ENCODE measurements around the gene CELA3A. TPM values are rescaled to one million over a fixed set of nuclear protein-coding genes. Genes with fewer than 3 reads are reported as not detected.
A peak's percentile ranks its signal among the peaks of the same experiment; 100 is the strongest.

The CELA3A gene
- total RNA-seq, 2 donors from 2014 or later = 0.56 to 25.0 TPM

- no peaks in the 10 kb centered on the region for H3K27me3 ChIP-seq
- no peak for DNase-seq
- intact Hi-C loops (cut with DNase I) = no loop called here
- no peak overlapping the region for H3K27ac ChIP-seq
- peaks cover 2% of the 10 kb centered on the region for H3K4me1 ChIP-seq
- no peak overlapping the region for H3K9ac ChIP-seq (ENCODE audit: low read depth in 2 of 2, low read length in 2 of 2)
- H3K4me3 ChIP-seq = no peak overlapping the region
- TF ChIP-seq CTCF (IDR thresholded peaks at IDR 0.05) = no peak
- H3K9me3 ChIP-seq = no peaks in the 10 kb centered on the region
- no peaks in the 10 kb centered on the region for H3K36me3 ChIP-seq
Measured at GRCh38 chr1:22038036-22038435, 36.6 kb downstream of the CELA3A start.

- TF ChIP-seq CTCF (IDR thresholded peaks at IDR 0.05) = no peak
- no peaks in the 10 kb centered on the region for H3K9me3 ChIP-seq
- peak; percentile 85 for DNase-seq
- peak overlapping the region; percentile 56 for H3K27ac ChIP-seq
- H3K4me3 ChIP-seq = no peak overlapping the region
- H3K9ac ChIP-seq (ENCODE audit: low read depth in 2 of 2, low read length in 2 of 2) = peak overlapping the region in 1 of 2 donors; percentile 28
- no peaks in the 10 kb centered on the region for H3K27me3 ChIP-seq
- intact Hi-C loops (cut with DNase I) = no loop called here
- H3K4me1 ChIP-seq = peaks cover 2% of the 10 kb centered on the region
- H3K36me3 ChIP-seq = no peaks in the 10 kb centered on the region
Measured at GRCh38 chr1:22039594-22040285, 38.3 kb downstream of the CELA3A start.

- Histone ChIP-seq H3K27me3 (no peaks in the 10 kb centered on the region), H3K27ac (peak overlapping the region; percentile 56), H3K9me3 (no peaks in the 10 kb centered on the region), H3K4me3 (no peak overlapping the region), H3K9ac (ENCODE audit: low read depth in 2 of 2, low read length in 2 of 2) (peak overlapping the region in 1 of 2 donors; percentile 28), H3K4me1 (peaks cover 2% of the 10 kb centered on the region), H3K36me3 (no peaks in the 10 kb centered on the region)
- DNase-seq = no peak
- intact Hi-C loops (cut with DNase I) = no loop called here
- no peak for TF ChIP-seq CTCF (IDR thresholded peaks at IDR 0.05)
Measured at GRCh38 chr1:22040286-22040623, 38.8 kb downstream of the CELA3A start.

- TF ChIP-seq CTCF (IDR thresholded peaks at IDR 0.05) = no peak
Measured at GRCh38 chr1:22041505-22041904, 40.0 kb downstream of the CELA3A start.

GRCh38 chr1:22043198-22043769 lies 41.8 kb downstream of the CELA3A start:
- intact Hi-C loops (cut with DNase I) = no loop called here
- Histone ChIP-seq H3K36me3 (no peaks in the 10 kb centered on the region), H3K9me3 (no peaks in the 10 kb centered on the region), H3K4me1 (peaks cover 2% of the 10 kb centered on the region), H3K27ac (no peak overlapping the region), H3K9ac (ENCODE audit: low read depth in 2 of 2, low read length in 2 of 2) (no peak overlapping the region), H3K27me3 (no peaks in the 10 kb centered on the region), H3K4me3 (no peak overlapping the region)
- TF ChIP-seq CTCF (IDR thresholded peaks at IDR 0.05) = no peak
- no peak for DNase-seq

More at GRCh38 chr1:22041505-22041904, 40.0 kb downstream of the CELA3A start:
- no peaks in the 10 kb centered on the region for H3K36me3 ChIP-seq
- H3K4me3 ChIP-seq = no peak overlapping the region
- DNase-seq = no peak
- no peaks in the 10 kb centered on the region for H3K27me3 ChIP-seq
- no peak overlapping the region for H3K9ac ChIP-seq (ENCODE audit: low read depth in 2 of 2, low read length in 2 of 2)
- peaks cover 2% of the 10 kb centered on the region for H3K4me1 ChIP-seq
- intact Hi-C loops (cut with DNase I) = no loop called here
- no peaks in the 10 kb centered on the region for H3K9me3 ChIP-seq
- no peak overlapping the region for H3K27ac ChIP-seq
